ENCODE results near the gene TMEM138. TPM values are rescaled to one million over a fixed set of nuclear protein-coding genes. Genes with fewer than 3 reads are reported as not detected.
A peak's percentile ranks its signal among the peaks of the same experiment; 100 is the strongest.

The TMEM138 gene
- total and polyA plus RNA-seq, 2 of the 13 experiments (the other 11 are each of a cell fraction or from before 2014, with no cell fraction given): 43.5 to 61.0 TPM

DNA sequence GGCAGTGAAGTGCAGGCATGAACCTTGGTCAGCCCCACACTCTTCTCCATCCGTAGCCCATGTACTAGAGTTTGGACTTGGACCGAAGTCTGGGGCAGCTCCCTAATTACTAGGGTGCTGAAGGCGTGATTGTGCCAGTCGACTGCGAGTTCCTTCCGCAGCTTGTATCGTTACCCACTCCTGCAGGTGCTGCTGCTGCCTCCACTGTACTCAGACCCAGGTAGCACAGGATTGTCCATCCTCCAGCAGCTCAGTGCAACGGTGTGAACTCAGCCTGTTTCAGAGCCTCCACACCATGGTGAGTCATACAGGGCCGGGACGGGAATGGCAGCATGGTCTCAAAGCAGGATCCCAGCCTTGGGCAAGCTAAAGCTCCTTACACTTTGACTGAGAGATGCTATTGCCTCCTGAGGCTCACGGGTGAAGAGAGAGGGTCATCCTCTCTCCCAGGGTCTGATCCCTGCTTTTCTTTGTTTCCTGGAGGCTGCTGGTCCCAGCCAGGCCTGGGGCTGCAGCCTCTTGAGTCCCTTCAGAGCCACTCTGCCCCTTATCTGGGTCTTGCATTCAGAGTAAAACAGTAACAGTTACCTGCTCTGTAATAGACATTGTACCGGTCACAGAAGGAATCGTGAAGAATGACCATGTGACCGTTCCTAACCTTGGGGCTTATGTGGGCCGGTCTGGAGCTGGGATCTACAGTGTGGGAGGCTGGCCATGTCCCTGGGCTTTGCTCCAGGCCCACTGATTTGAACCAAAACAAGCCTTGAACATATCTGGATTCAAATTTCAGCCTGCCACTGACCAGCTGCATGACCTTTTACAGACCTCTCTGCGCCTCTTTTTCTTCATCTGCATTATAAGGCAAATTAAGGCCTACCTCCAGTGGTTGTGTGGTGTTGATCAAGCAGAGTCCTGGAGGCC lies 27.5 kb upstream of the TMEM138 start (continued):
- TF ChIP-seq ARHGAP35 (CRISPR knock-in tag; IDR thresholded peaks at IDR 0.05; ENCODE audit: borderline replicate concordance) (no peak; the same call in 1 of the 2 replicates), HOXD1 (CRISPR knock-in tag; IDR thresholded peaks at IDR 0.05) (no peak), ZNF607 (CRISPR knock-in tag; IDR thresholded peaks at IDR 0.05; ENCODE audit: borderline replicate concordance) (no peak; the same call in 1 of the 2 replicates), ZNF17 (CRISPR knock-in tag; IDR thresholded peaks at IDR 0.05) (no peak), DNMT3B (CRISPR knock-in tag; conservative IDR thresholded peaks at IDR 0.05) (0 out of 2 replicates have a peak, but pooled peaks have one; percentile 55), CHD4 (IDR thresholded peaks at IDR 0.05; ENCODE audit: borderline replicate concordance, low read length) (no peak), PRPF4 (IDR thresholded peaks at IDR 0.05; ENCODE audit: low read depth, low read length, poor library complexity, severe bottlenecking) (no peak), RAD21 (CRISPR knock-in tag; IDR thresholded peaks at IDR 0.05) (no peak), GATAD1 (CRISPR knock-in tag; IDR thresholded peaks at IDR 0.05) (peak; percentile 52; the same call in 1 of the 2 replicates), ZFP41 (CRISPR knock-in tag; IDR thresholded peaks at IDR 0.05; ENCODE audit: borderline replicate concordance) (no peak; the same call in 1 of the 2 replicates), REPIN1 (CRISPR knock-in tag; IDR thresholded peaks at IDR 0.05; ENCODE audit: borderline replicate concordance, low read depth) (no peak; the same call in 1 of the 2 replicates), BORCS8-MEF2B (CRISPR knock-in tag; IDR thresholded peaks at IDR 0.05) (no peak; the same call in 1 of the 2 replicates), ATF7 (IDR thresholded peaks at IDR 0.05) (no peak), ATF7 (CRISPR knock-in tag; IDR thresholded peaks at IDR 0.05) (no peak), HDAC1 (CRISPR knock-in tag; IDR thresholded peaks at IDR 0.05) (peak; percentile 75), FOXJ3 (CRISPR knock-in tag; IDR thresholded peaks at IDR 0.05; ENCODE audit: borderline replicate concordance) (no peak), CC2D1A (CRISPR knock-in tag; IDR thresholded peaks at IDR 0.05) (no peak), HES4 (CRISPR knock-in tag; IDR thresholded peaks at IDR 0.05; ENCODE audit: borderline replicate concordance) (no peak), NAIF1 (CRISPR knock-in tag; IDR thresholded peaks at IDR 0.05; ENCODE audit: borderline replicate concordance) (peak; percentile 69; the same call in 1 of the 2 replicates)
- TF ChIP-seq, protein P1, sequence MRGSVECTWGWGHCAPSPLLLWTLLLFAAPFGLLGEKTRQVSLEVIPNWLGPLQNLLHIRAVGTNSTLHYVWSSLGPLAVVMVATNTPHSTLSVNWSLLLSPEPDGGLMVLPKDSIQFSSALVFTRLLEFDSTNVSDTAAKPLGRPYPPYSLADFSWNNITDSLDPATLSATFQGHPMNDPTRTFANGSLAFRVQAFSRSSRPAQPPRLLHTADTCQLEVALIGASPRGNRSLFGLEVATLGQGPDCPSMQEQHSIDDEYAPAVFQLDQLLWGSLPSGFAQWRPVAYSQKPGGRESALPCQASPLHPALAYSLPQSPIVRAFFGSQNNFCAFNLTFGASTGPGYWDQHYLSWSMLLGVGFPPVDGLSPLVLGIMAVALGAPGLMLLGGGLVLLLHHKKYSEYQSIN (CRISPR knock-in tag; IDR thresholded peaks at IDR 0.05; ENCODE audit: borderline replicate concordance): no peak
- TF ChIP-seq, protein P2, sequence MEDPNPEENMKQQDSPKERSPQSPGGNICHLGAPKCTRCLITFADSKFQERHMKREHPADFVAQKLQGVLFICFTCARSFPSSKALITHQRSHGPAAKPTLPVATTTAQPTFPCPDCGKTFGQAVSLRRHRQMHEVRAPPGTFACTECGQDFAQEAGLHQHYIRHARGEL (CRISPR knock-in tag; IDR thresholded peaks at IDR 0.05): no peak
- TF ChIP-seq, protein P3, sequence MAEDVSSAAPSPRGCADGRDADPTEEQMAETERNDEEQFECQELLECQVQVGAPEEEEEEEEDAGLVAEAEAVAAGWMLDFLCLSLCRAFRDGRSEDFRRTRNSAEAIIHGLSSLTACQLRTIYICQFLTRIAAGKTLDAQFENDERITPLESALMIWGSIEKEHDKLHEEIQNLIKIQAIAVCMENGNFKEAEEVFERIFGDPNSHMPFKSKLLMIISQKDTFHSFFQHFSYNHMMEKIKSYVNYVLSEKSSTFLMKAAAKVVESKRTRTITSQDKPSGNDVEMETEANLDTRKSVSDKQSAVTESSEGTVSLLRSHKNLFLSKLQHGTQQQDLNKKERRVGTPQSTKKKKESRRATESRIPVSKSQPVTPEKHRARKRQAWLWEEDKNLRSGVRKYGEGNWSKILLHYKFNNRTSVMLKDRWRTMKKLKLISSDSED (CRISPR knock-in tag; IDR thresholded peaks at IDR 0.05): no peak; the same call in 1 of the 2 replicates
- TF ChIP-seq, protein P4, sequence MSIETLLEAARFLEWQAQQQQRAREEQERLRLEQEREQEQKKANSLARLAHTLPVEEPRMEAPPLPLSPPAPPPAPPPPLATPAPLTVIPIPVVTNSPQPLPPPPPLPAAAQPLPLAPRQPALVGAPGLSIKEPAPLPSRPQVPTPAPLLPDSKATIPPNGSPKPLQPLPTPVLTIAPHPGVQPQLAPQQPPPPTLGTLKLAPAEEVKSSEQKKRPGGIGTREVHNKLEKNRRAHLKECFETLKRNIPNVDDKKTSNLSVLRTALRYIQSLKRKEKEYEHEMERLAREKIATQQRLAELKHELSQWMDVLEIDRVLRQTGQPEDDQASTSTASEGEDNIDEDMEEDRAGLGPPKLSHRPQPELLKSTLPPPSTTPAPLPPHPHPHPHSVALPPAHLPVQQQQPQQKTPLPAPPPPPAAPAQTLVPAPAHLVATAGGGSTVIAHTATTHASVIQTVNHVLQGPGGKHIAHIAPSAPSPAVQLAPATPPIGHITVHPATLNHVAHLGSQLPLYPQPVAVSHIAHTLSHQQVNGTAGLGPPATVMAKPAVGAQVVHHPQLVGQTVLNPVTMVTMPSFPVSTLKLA (IDR thresholded peaks at IDR 0.05): no peak
- TF ChIP-seq, protein P5, sequence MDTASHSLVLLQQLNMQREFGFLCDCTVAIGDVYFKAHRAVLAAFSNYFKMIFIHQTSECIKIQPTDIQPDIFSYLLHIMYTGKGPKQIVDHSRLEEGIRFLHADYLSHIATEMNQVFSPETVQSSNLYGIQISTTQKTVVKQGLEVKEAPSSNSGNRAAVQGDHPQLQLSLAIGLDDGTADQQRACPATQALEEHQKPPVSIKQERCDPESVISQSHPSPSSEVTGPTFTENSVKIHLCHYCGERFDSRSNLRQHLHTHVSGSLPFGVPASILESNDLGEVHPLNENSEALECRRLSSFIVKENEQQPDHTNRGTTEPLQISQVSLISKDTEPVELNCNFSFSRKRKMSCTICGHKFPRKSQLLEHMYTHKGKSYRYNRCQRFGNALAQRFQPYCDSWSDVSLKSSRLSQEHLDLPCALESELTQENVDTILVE (CRISPR knock-in tag; IDR thresholded peaks at IDR 0.05): peak; percentile 35; the same call in 1 of the 2 replicates
